Subcutaneous adipose tissue (tissue), 4 donors: ENCODE measurements around the gene ATG9A. TPM values are rescaled to one million over a fixed set of nuclear protein-coding genes. Genes with fewer than 3 reads are reported as not detected.

ENCODE experiments used
- total RNA-seq, 4 donors: library from RNA; depleted of rRNA; stranded (reverse); fragments of >200 nt; gene quantifications; one replicate each; pipeline ENCODE4 v1.1.0, GENCODE V29; 2016
- TF ChIP-seq, protein P1 (sequence below): fragments of 450-650 bp; IDR thresholded peaks from one replicate; pipeline ENCODE4 v1.5.1; 2016; ENCODE audit warnings: low read depth, mild to moderate bottlenecking, control low read depth, antibody characterized with exemption, moderate library complexity

ATG9A gene
- total RNA-seq, 4 donors from 2014 or later = 29.0 to 54.1 (median 30.3) TPM

DNA sequence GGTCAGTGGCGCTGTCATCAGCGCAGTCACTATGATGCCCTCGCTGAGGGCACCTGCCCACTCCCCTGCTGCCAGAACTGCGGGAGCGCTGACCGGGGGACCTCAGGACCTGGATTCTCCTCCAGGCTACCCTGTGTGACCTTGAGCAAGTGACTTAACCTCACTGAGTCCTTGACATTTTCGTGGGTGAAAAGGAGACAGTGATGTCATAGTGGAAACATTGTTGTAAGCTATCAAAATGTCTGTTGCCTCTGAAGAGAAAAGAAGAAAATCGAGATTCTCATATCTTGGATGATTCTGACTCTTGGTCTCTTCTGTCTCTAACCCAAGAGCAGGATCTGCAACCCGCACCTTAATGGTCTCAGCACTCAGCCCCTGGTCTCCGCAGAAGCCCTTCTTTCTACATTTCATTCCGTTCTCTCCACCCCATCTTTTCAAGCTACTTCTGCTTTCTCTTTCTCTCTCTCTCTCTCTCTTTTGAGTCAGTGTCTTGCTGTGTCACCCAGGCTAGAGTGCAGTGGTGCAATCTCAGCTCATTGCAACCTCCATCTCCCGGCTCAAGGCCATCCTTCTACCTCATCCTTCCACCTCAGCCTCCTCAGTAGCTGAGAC lies 25.3 kb upstream of the ATG9A start:
- TF ChIP-seq, protein P1, sequence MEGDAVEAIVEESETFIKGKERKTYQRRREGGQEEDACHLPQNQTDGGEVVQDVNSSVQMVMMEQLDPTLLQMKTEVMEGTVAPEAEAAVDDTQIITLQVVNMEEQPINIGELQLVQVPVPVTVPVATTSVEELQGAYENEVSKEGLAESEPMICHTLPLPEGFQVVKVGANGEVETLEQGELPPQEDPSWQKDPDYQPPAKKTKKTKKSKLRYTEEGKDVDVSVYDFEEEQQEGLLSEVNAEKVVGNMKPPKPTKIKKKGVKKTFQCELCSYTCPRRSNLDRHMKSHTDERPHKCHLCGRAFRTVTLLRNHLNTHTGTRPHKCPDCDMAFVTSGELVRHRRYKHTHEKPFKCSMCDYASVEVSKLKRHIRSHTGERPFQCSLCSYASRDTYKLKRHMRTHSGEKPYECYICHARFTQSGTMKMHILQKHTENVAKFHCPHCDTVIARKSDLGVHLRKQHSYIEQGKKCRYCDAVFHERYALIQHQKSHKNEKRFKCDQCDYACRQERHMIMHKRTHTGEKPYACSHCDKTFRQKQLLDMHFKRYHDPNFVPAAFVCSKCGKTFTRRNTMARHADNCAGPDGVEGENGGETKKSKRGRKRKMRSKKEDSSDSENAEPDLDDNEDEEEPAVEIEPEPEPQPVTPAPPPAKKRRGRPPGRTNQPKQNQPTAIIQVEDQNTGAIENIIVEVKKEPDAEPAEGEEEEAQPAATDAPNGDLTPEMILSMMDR = no peak

DNA sequence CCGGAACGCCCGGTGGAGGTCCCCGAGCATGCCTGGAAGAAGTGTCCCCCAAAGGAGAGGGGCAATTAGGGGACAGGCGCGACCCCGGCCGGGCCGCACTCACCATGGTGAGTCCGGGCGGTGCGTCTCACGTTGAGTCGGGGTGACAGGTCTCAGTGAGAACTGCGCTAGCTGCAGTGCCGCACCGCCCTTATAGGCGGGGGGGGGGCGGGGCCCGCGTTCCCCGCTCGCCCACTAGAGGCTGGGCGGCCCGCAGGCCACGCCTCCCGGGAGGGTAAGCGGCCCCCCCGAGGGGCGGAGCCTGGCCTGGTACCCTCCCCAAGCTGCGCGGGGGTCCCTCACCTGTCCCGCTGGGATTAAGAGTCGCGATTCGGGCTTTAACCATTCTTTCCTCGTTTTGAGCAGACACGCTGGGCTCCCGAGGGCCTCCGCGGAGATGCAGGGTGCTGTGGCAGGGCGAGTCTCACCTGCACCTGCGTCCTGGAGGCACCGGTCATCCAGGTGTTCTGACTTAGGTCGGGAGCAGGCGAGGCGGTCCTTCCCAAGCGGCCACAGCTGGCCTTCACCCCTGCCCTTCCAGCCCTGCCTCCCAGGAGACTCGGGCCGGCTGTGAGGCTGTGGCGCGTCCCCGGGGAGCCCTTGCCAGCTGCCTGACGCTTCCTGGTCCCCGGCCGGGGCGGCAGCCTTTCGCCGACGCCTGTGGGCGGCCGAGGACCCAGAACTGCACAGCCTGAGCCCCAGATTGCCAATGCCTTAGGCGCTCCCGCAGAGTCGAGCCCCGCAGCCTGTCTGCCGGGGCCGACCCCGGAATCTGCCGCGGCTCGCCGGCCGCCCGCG lies 24.5 kb upstream of the ATG9A start, which contains the start of gene TUBA4A:
Gene TUBA4A (minus strand): TSS at position 166 of the 837 bp plus-strand sequence. CDS start 60 bp downstream, at position 106.
- TF ChIP-seq, protein P1 = no peak

GRCh38 chr2:219252900-219253752 lies 23.7 kb upstream of the ATG9A start, which contains the start of gene TUBA4B:
TUBA4B (plus strand) TSS chr2:219253243; CDS start chr2:219253408, 165 bp downstream.
- TF ChIP-seq, protein P1 = no peak

GRCh38 chr2:219252570-219252899 lies 23.1 kb upstream of the ATG9A start:
- TF ChIP-seq, protein P1 = no peak

GRCh38 chr2:219252084-219252483 lies 22.6 kb upstream of the ATG9A start:
- TF ChIP-seq, protein P1 = no peak

DNA sequence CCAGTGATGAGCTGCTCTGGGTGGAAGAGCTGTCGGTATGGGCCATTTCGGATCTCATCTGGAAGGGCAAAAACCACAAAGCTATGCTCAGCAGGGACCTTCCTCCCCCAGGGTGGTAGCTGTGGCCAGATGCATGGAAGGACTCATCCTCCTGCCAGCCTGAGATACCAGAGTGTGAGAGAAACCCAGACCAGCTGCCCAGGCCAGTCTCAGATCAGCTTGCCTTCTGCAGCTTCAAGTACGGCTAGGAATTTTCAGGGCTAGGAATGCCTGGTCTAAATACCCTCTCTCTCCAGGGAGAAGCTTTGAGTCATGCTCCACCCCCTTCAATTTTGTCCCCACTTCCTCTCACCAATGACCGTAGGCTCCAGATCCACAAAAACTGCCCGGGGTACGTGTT lies 22.2 kb upstream of the ATG9A start:
- TF ChIP-seq, protein P1 = no peak
